Measurements from ENCODE around the gene NODAL. TPM values are rescaled to one million over a fixed set of nuclear protein-coding genes. Genes with fewer than 3 reads are reported as not detected.

NODAL gene
- total RNA-seq, 4 donors from 2014 or later, result not detected

DNA sequence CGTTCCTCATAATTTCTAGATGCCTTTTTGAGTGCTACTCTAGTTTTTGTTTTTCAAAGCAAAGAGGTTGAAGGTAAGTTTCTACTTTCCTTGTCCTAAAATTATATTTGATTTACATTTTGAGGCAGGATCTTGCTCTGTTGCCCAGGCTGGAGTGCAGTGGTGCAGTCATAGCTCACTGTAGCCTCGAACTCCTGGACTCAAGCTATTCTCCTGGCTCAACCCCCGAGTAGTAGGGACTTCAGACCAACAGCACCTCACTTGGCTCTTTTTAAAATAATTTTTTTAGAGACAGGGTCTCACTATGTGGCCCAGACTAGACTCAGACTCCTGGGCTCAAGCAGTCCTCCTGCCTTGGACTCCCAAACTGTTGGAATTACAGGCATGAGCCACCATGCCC is 22.8 kb downstream of the NODAL start:
- intact Hi-C loops (cut with DNase I; ENCODE audit: low total_unique reads), result no loop called here
- H3K9me3 ChIP-seq, result no peaks in the 10 kb centered on the region
- TF ChIP-seq, protein P1, sequence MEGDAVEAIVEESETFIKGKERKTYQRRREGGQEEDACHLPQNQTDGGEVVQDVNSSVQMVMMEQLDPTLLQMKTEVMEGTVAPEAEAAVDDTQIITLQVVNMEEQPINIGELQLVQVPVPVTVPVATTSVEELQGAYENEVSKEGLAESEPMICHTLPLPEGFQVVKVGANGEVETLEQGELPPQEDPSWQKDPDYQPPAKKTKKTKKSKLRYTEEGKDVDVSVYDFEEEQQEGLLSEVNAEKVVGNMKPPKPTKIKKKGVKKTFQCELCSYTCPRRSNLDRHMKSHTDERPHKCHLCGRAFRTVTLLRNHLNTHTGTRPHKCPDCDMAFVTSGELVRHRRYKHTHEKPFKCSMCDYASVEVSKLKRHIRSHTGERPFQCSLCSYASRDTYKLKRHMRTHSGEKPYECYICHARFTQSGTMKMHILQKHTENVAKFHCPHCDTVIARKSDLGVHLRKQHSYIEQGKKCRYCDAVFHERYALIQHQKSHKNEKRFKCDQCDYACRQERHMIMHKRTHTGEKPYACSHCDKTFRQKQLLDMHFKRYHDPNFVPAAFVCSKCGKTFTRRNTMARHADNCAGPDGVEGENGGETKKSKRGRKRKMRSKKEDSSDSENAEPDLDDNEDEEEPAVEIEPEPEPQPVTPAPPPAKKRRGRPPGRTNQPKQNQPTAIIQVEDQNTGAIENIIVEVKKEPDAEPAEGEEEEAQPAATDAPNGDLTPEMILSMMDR (IDR thresholded peaks at IDR 0.05), result no peak
- TF ChIP-seq POLR2A (IDR thresholded peaks at IDR 0.05), result no peak
- no peak overlapping the region for H3K4me3 ChIP-seq
- no peaks in the 10 kb centered on the region for H3K4me1 ChIP-seq
- DNase-seq, result no peak
- no peaks in the 10 kb centered on the region for H3K27me3 ChIP-seq
- no peaks in the 10 kb centered on the region for H3K36me3 ChIP-seq
- H3K27ac ChIP-seq, result no peak overlapping the region

- no peak overlapping the region for H3K27ac ChIP-seq
- TF ChIP-seq, protein P1 (IDR thresholded peaks at IDR 0.05), result no peak
- TF ChIP-seq POLR2A (IDR thresholded peaks at IDR 0.05), result no peak
- no peaks in the 10 kb centered on the region for H3K36me3 ChIP-seq
- no peak overlapping the region for H3K4me3 ChIP-seq
- DNase-seq, result no peak
- H3K27me3 ChIP-seq, result no peaks in the 10 kb centered on the region
- intact Hi-C loops (cut with DNase I; ENCODE audit: low total_unique reads), result no loop called here
- no peaks in the 10 kb centered on the region for H3K4me1 ChIP-seq
- no peaks in the 10 kb centered on the region for H3K9me3 ChIP-seq
Measured at GRCh38 chr10:70418229-70418628, 23.3 kb downstream of the NODAL start.

DNA sequence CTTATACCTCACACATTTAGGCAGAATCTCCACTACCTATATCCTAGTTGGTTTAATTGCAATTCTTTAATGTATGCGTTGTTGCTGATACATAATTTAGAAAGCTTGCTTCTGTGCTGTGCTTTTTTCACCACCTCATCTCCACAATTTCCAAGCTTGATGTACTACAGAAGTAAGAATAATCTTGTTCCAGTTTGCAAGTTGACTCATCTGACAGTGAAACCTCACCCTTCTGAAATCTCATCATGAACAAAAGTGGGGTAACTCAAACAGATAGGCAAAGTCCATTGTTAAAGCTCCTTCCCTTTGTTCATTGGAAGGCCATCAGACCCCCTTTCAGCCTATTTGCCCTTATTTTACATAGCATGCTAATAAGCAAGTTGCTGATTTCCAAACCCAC is 23.9 kb downstream of the NODAL start:
- TF ChIP-seq, protein P1 (IDR thresholded peaks at IDR 0.05), result no peak
- TF ChIP-seq POLR2A (IDR thresholded peaks at IDR 0.05), result no peak
- Histone ChIP-seq H3K36me3 (no peaks in the 10 kb centered on the region), H3K4me1 (peaks cover 0 to under 1% of the 10 kb centered on the region in 2 donors), H3K4me3 (no peak overlapping the region), H3K9me3 (no peaks in the 10 kb centered on the region), H3K27ac (no peak overlapping the region), H3K27me3 (no peaks in the 10 kb centered on the region)
- DNase-seq, result no peak
- intact Hi-C loops (cut with DNase I; ENCODE audit: low total_unique reads), result no loop called here

DNA sequence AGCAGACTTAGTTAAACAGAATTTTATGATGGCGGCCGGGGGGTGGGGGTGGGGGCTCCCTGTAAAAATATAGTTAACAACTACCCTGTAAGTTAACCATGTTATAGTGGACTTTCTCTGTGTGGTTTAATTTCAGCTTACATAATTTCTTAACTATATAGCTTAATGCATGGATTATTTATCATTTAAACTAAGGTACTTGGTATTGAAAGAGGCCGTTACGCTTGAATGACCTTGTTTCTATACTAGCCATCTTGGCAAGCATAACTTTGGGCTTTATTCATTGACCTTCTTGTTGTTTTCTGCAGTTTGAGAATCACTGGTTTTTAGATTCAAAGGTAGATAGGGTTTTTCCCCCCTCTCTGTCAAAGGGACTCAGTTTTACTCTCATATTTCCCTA is 29.1 kb downstream of the NODAL start:
- intact Hi-C loops (cut with DNase I; ENCODE audit: low total_unique reads), result no loop called here
- no peak overlapping the region for H3K27ac ChIP-seq
- H3K27me3 ChIP-seq, result no peaks in the 10 kb centered on the region
- no peaks in the 10 kb centered on the region for H3K9me3 ChIP-seq
- H3K4me3 ChIP-seq, result no peak overlapping the region
- H3K4me1 ChIP-seq, result peaks cover 0 to 4% of the 10 kb centered on the region in 2 donors
- TF ChIP-seq, protein P1 (IDR thresholded peaks at IDR 0.05), result no peak
- DNase-seq, result no peak
- no peaks in the 10 kb centered on the region for H3K36me3 ChIP-seq

DNA sequence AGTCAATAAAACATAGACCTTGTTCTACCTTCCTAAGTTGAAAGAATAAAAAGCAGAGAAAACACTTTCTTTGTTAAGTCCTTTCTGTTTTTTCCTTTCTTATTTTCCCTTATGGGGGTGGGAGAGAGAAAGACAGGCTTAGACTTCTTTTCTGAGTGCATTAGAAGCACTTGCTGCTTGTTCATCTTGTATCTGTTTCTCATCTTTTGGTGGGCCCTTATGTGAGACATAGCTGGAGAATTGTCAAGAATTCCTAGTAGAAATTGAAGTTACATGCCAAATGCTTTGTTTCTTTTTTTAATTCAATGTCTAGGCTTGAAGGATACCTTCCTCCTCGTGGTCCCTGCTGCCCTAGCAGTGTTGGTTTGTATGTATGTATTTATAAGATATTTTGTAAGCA is 30.9 kb downstream of the NODAL start:
- Histone ChIP-seq H3K9me3 (no peaks in the 10 kb centered on the region), H3K4me3 (no peak overlapping the region), H3K4me1 (peaks cover 4 to 8% of the 10 kb centered on the region in 2 donors), H3K27ac (no peak overlapping the region), H3K27me3 (no peaks in the 10 kb centered on the region), H3K36me3 (no peaks in the 10 kb centered on the region)
- intact Hi-C loops (cut with DNase I; ENCODE audit: low total_unique reads), result no loop called here
- DNase-seq, result no peak
- TF ChIP-seq POLR2A (IDR thresholded peaks at IDR 0.05), result no peak
- TF ChIP-seq, protein P1 (IDR thresholded peaks at IDR 0.05), result no peak
